Measurements from ENCODE around the gene CMTM3. TPM values are rescaled to one million over a fixed set of nuclear protein-coding genes. Genes with fewer than 3 reads are reported as not detected.
"Not testable (repeated sequence)": the region's sequence is repeated elsewhere in the genome, so short reads cannot be mapped to it uniquely, and the experiment has no call there.

CMTM3 gene, protein sequence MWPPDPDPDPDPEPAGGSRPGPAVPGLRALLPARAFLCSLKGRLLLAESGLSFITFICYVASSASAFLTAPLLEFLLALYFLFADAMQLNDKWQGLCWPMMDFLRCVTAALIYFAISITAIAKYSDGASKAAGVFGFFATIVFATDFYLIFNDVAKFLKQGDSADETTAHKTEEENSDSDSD
- 10 to 100 TPM; 43.8 to 49.7 TPM for total RNA-seq

DNA sequence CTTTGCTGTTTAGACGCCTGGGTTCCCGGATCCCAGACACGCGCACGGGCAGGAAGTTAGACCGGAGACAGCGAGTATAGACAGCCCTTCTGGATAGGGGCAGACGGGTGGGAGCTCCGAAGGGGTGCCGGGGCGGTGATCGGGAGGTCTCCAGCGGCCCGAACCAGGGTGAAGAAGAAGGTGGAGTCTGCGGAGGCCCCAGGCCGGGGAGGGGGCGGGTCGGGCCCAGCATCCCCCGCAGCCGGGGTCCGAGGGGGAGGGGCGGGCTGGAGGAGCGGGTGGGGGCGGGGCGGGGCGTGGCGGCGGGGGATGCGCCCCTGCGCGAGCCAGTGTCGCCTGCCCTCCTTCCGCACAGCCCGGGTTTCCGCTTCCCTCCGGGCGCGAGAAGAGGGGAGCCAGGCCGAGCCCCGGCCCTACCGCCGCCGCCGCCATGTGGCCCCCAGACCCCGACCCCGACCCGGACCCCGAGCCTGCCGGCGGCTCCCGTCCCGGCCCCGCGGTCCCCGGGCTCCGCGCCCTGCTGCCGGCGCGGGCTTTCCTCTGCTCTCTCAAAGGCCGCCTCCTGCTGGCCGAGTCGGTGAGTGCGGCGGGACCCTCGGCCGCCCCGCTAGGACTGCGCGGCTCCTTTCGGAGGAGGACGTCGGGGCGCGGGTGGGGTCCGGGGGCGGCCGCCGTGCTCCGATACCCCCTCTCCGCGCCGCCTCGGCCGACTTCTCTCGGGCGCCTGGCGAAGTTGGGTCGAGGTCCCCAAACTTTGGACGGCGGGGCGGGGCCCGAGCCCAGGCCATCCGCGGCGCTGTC is at the start of gene CMTM3:
CMTM3 (plus strand) TSS at position 329 of the 801 bp plus-strand sequence; CDS start at position 431, 102 bp downstream.
- H3K36me3 Mint-ChIP-seq = peaks cover 8% of the 10 kb centered on the region
- peaks cover 24 to 29% of the 10 kb centered on the region in 2 donors for H3K4me1 Mint-ChIP-seq (ENCODE audit: low read depth in 2 of 2)
- no peaks in the 10 kb centered on the region for H3K27me3 Mint-ChIP-seq
- H3K9me3 Mint-ChIP-seq = no peaks in the 10 kb centered on the region
- peak; percentile 82 for DNase-seq (ENCODE audit: low spot score)
- peak within 1 kb of the TSS; percentile 84 to 89 for H3K27ac Mint-ChIP-seq
- H3K4me3 Mint-ChIP-seq = peak within 1 kb of the TSS; percentile 82
- peak; percentile 80 to 89 for ATAC-seq

DNA sequence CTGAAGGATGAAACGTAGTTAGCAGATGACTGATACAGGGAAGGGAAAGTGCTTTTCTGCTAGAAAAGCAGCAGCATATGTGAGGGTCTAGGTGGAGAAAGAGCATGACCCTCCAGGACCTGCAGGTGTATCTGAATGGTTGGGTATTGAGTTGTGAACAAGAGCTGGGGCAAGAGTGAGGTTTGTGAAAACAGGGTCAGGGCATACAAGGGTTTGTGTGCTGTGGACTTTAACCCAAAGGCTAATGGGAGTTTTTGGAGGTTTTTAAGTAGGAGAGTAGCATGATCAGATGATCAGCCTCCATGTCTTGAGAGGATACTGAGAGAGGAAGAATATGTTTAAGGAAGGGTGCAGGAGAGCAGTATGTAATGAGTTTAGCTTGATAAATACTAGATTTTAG is 44.4 kb upstream of the CMTM3 start:
- Mint-ChIP-seq H3K36me3 (peaks cover 37% of the 10 kb centered on the region), H3K27ac (peak overlapping the region; percentile 59 to 67), H3K4me1 (ENCODE audit: low read depth in 2 of 2) (peaks cover 57 to 81% of the 10 kb centered on the region in 2 donors), H3K27me3 (no peaks in the 10 kb centered on the region), H3K9me3 (no peaks in the 10 kb centered on the region), H3K4me3 (peak overlapping the region; percentile 46)
- DNase-seq (ENCODE audit: low spot score) (no peak), ATAC-seq (no peak)

DNA sequence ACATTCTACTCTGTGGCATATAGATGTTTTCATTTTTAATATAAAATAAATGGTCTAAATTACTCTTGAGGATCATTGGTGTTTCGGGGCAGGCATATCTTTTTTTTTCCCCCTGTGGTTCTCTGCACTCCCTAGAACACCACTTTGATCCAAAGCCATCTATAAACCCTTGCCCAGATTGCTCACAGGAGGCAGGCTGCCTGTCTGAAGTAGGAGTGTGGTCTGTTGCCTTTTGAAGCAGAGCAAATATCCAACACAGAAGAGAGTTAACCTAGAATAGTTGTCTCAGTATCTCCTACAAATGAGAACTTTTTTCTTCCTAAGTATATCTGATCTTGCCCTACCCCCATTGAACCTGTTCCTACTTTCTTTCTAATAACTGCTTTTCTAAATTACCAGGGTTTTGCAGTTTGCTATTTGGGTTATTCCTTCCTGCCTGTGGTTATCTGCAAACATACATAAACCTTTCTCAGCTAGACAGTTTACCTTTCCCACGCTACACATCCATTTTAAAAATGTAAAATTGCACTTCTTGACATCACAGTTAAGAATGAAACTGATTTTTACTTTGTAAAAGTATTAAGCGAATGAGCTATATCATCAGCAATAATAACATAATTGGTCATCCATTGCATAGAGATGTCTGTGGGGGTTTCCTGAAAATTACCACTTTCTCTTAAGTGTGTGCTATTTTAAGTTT is 43.0 kb upstream of the CMTM3 start:
- H3K4me3 Mint-ChIP-seq = peak overlapping the region; percentile 42
- ATAC-seq (no peak), DNase-seq (ENCODE audit: low spot score) (no peak)
- H3K9me3 Mint-ChIP-seq = no peaks in the 10 kb centered on the region
- H3K36me3 Mint-ChIP-seq = peaks cover 26% of the 10 kb centered on the region
- peaks cover 44 to 72% of the 10 kb centered on the region in 2 donors for H3K4me1 Mint-ChIP-seq (ENCODE audit: low read depth in 2 of 2)
- H3K27ac Mint-ChIP-seq = peak overlapping the region; percentile 59 to 78
- no peaks in the 10 kb centered on the region for H3K27me3 Mint-ChIP-seq

DNA sequence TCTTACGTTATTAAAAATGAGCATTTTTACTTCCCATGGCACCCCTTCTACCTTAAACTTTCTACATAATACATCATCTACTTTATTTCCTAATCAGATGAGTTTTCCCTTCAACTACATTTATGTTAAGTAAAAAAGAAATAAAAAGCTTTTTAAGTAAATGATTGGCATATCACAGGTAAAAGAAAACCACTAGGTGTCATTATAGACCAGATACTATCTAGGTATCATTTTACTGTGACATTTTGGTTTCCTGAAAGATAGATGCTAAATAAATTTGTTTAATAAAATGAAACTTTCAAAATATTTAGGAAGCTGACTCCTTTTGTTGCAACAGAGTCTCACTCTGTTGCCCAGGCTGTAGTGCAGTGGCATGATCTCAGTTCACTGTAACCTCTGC is 42.1 kb upstream of the CMTM3 start:
- H3K4me1 Mint-ChIP-seq (ENCODE audit: low read depth in 2 of 2) = peaks cover 45 to 70% of the 10 kb centered on the region in 2 donors
- ATAC-seq = no peak

DNA sequence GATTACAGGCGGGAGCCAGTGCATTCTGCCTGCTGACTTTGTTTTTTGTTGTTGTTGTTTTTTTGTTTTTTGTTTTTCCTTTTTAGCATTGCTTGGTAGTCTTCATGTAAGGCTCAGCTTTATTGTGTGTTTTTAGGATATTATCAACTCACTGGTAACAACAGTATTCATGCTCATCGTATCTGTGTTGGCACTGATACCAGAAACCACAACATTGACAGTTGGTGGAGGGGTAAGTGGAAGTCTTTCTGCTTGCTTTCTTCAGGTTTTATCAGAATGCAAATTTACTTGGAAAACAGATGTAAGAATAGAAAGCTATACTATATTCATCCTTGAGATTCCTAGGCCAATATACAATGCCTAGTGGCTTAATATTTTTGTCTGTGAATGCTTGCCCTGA is 41.5 kb upstream of the CMTM3 start:
- Mint-ChIP-seq H3K27ac (peak overlapping the region; percentile 59 to 78), H3K9me3 (no peaks in the 10 kb centered on the region), H3K4me3 (peak overlapping the region; percentile 70), H3K36me3 (peaks cover 29% of the 10 kb centered on the region), H3K4me1 (ENCODE audit: low read depth in 2 of 2) (peaks cover 43 to 66% of the 10 kb centered on the region in 2 donors), H3K27me3 (no peaks in the 10 kb centered on the region)
- DNase-seq (ENCODE audit: low spot score) (no peak), ATAC-seq (no peak)

More for the DNA sequence above, 42.1 kb upstream of the CMTM3 start:
- DNase-seq (ENCODE audit: low spot score) = no peak
- Mint-ChIP-seq H3K9me3 (no peaks in the 10 kb centered on the region), H3K4me3 (peak overlapping the region; percentile 70), H3K27ac (peak overlapping the region; percentile 59 to 78), H3K36me3 (peaks cover 27% of the 10 kb centered on the region), H3K27me3 (no peaks in the 10 kb centered on the region)

DNA sequence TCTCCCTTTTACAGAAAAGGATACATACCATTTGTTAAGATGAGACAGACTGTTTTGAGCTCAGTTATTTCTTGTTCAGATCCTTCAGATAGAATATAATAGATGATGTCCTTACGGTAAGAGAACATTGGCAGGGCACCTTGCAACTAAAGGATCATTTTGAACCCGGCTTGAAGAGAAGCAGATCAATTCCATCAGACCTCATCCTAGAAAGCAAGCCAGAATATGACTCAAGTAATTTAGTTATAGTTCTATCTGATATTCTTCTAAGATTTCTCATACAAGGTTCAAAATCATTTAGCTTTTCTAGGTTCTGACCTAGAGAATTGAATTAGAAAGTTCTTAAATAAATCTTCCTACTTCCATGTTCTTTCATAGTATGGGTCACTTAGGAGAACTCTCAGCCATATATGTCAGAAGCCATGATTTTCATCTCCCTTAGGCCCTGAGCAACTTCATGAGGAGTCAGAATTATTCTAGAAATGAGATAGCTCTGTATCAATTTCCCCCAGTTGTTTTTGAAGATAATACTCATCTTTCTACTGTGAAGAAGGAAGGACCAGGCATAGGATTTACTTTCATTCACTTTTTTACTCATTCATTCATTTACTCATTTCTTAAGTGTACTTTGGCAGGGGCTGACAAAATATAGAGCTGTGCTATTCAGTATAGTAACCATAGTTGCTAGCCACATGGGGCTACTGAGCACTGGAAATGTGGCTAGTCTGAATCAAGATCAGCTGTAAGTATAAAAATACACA is 40.8 kb upstream of the CMTM3 start:
- Mint-ChIP-seq H3K27me3 (no peaks in the 10 kb centered on the region), H3K9me3 (no peaks in the 10 kb centered on the region), H3K4me3 (peak overlapping the region; percentile 70), H3K27ac (peak overlapping the region; percentile 59 to 78), H3K4me1 (ENCODE audit: low read depth in 2 of 2) (peaks cover 43 to 62% of the 10 kb centered on the region in 2 donors), H3K36me3 (peaks cover 29% of the 10 kb centered on the region)
- DNase-seq (ENCODE audit: low spot score) (no peak), ATAC-seq (peak; percentile 84 to 94)

DNA sequence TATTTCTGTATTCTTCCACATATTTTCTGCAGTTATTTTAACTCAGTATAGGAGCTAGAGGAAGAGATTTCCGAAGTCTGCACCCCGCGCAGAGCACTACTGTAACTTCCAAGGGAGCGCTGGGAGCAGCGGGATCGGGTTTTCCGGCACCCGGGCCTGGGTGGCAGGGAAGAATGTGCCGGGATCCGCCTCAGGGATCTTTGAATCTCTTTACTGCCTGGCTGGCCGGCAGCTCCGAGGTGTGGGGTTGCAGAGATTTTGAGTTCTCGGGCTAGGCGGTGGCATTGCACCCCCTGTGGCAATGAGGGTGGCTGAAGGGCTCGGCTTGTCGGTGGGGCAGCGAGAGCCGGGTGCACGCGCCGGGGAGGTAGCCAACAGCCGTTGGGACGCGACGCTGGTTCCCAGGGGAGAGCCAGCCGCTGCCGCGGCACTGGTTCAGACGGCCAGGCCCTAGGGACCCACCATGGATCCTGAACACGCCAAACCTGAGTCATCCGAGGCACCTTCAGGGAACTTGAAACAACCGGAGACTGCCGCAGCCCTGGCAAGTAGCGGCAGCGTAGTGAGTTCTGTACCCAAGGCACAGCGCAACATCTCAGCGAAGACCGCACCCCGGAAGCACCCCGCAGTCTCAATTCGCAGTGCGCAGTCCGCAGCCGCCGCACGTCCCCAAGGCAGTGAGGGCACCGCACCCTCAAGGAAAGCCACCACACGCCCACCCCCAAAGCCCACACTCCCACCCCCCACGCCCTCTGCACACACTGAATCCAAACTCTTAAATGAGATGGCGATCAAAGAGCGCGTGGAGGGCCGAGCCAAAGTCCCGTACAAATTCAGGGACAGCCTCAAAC is 38.2 kb upstream of the CMTM3 start, which contains the start of gene CMTM1:
CMTM1 (plus strand) TSS at position 389 of the 851 bp plus-strand sequence; CDS start at position 464, 75 bp downstream.
- H3K9me3 Mint-ChIP-seq = no peaks in the 10 kb centered on the region
- ATAC-seq = no peak
- no peaks in the 10 kb centered on the region for H3K27me3 Mint-ChIP-seq
- H3K36me3 Mint-ChIP-seq = peaks cover 21% of the 10 kb centered on the region
- H3K4me1 Mint-ChIP-seq (ENCODE audit: low read depth in 2 of 2) = peaks cover 32 to 51% of the 10 kb centered on the region in 2 donors
- peak within 1 kb of the TSS; percentile 59 to 78 for H3K27ac Mint-ChIP-seq
- no peak for DNase-seq (ENCODE audit: low spot score)
- no peak within 1 kb of the TSS for H3K4me3 Mint-ChIP-seq

DNA sequence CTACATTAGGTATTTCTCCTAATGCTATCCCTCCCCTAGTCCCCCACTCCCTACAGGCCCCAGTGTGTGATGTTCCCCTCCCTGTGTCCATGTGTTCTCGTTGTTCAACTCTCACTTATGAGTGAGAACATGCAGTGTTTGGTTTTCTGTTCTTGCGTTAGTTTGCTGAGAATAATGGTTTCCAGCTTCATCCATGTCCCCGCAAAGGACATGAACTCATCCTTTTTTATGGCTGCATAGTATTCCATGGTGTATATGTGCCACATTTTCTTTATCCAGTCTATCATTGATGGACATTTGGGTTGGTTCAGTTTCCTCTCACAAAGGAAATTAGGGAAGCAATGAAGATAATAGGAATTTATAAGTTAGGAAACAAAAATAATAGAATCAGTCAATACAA is 37.2 kb upstream of the CMTM3 start:
- peaks cover 15% of the 10 kb centered on the region for H3K36me3 Mint-ChIP-seq
- H3K9me3 Mint-ChIP-seq; ATAC-seq; DNase-seq (ENCODE audit: low spot score); H3K27me3 Mint-ChIP-seq; H3K4me3 Mint-ChIP-seq: not testable (repeated sequence)
- peak overlapping the region in 1 of 2 donors; percentile 45 for H3K27ac Mint-ChIP-seq
- peaks cover 35 to 51% of the 10 kb centered on the region in 2 donors for H3K4me1 Mint-ChIP-seq (ENCODE audit: low read depth in 2 of 2)

DNA sequence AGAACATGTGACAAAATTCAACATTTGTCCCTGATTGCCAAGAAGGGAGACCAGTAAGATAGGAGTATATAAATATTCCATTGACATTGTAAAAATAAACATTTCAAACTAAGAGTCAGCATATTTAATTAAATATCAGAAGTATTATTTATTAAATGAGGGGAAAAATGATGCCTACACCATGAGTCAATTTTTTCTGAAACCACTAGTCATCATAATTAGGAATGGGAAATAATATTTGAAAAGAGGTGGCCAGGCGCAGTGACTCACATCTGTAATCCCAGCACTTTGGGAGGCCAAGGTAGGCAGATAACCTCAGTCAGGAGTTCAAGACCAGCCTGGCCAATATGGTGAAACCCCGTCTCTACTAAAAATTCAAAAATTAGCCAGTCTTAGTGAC is 36.1 kb upstream of the CMTM3 start:
- H3K36me3 Mint-ChIP-seq = peaks cover 15% of the 10 kb centered on the region
- DNase-seq (ENCODE audit: low spot score) (no peak), ATAC-seq (no peak)
- H3K9me3 Mint-ChIP-seq = no peaks in the 10 kb centered on the region
- H3K4me3 Mint-ChIP-seq = no peak overlapping the region
- H3K4me1 Mint-ChIP-seq (ENCODE audit: low read depth in 2 of 2) = peaks cover 31 to 44% of the 10 kb centered on the region in 2 donors
- peak overlapping the region in 1 of 2 donors; percentile 45 for H3K27ac Mint-ChIP-seq
- no peaks in the 10 kb centered on the region for H3K27me3 Mint-ChIP-seq

DNA sequence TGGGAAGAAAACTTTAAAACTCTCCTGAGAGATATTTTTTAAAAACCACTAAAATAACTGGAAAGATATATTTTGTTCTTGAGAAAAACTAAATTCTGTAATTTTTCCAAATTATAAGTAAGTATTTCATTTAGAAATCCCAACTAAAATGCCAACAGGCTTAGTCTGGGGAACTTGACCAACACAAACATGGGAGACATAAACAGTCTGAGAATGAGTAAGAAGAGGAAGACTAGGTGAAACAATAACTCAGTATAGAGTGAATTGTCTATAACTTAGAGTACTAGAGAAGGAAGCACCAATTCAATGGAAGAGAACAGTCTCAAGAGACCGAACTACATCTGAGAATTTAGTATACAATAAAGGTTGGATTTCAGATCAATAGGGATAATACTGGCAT is 35.4 kb upstream of the CMTM3 start:
- peaks cover 27 to 38% of the 10 kb centered on the region in 2 donors for H3K4me1 Mint-ChIP-seq (ENCODE audit: low read depth in 2 of 2)
- H3K27ac Mint-ChIP-seq = peak overlapping the region in 1 of 2 donors; percentile 56
- H3K9me3 Mint-ChIP-seq = no peaks in the 10 kb centered on the region
- no peaks in the 10 kb centered on the region for H3K27me3 Mint-ChIP-seq
- DNase-seq (ENCODE audit: low spot score) (no peak), ATAC-seq (no peak)
- H3K36me3 Mint-ChIP-seq = peaks cover 15% of the 10 kb centered on the region
- no peak overlapping the region for H3K4me3 Mint-ChIP-seq

DNA sequence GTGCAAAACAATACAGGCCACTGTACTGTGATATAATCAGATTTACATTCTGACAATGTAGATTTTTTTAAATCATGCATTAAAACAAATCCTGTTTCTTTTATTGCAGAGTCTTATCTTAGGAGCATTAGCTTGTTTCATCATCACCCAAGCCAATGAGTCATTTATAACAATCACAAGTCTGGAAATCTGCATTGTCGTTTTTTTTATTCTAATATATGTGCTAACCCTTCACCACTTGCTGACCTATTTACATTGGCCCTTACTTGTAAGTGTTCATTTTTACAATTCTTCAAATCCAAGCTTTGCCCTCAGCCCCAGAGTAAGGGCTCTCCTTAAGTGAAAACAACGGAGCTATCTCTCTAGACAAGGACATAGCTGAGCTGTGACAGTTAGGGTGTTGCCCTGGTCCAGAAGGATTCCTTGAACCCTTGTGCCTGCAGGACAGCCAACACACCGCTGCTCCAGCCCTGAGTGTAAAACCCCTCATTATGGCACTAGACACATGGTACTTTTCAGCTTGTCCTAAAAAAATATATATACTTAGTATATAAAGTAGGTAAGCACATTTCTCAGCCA is 34.6 kb upstream of the CMTM3 start:
- H3K4me1 Mint-ChIP-seq (ENCODE audit: low read depth in 2 of 2) = peaks cover 28 to 37% of the 10 kb centered on the region in 2 donors
- peaks cover 11% of the 10 kb centered on the region for H3K36me3 Mint-ChIP-seq
- H3K4me3 Mint-ChIP-seq = no peak overlapping the region
- H3K27ac Mint-ChIP-seq = no peak overlapping the region
- DNase-seq (ENCODE audit: low spot score) = no peak
- no peaks in the 10 kb centered on the region for H3K9me3 Mint-ChIP-seq
- H3K27me3 Mint-ChIP-seq = no peaks in the 10 kb centered on the region
- peak; percentile 56 to 57 for ATAC-seq

DNA sequence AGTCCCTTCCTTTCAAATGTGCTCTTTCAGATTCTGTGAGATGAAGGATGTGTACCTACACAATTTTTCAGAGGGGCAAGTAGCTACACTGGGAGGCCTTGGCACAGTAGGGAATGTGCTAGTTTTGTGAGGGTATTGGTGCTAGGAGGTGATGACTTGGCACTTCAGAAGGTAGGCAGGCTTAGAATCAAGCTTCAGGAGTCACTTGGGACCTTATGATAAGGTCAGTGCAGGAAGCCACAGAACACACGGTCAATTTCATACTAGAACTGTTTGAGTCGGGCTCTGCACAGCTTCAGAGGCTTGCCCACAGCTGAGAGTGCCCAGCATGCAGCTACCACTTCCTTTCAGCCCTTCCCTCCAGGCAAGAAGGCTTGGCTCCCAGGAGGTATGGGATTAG is 32.1 kb upstream of the CMTM3 start:
- no peak for DNase-seq (ENCODE audit: low spot score)
- Mint-ChIP-seq H3K9me3 (no peaks in the 10 kb centered on the region), H3K27me3 (peaks cover 1 to 4% of the 10 kb centered on the region in 2 donors), H3K4me3 (no peak overlapping the region), H3K36me3 (peaks cover 6% of the 10 kb centered on the region), H3K27ac (peak overlapping the region; percentile 58 to 62), H3K4me1 (ENCODE audit: low read depth in 2 of 2) (peaks cover 25 to 31% of the 10 kb centered on the region in 2 donors)
- no peak for ATAC-seq

Measured in natural killer cell treated with Interleukin-12 subunit alpha and Interleukin-12 subunit beta and Interleukin-15 and Interleukin-18, amount 100 ng/mL, for 72 hours (primary cell).